IMR-90 (cell line): ENCODE results near the gene KCNJ4. TPM values are rescaled to one million over a fixed set of nuclear protein-coding genes. Genes with fewer than 3 reads are reported as not detected.
A peak's percentile ranks its signal among the peaks of the same experiment; 100 is the strongest.

Experiments used
- ATAC-seq: fragments of 200-7000 bp; cut with Tn5 transposase; 2 replicates; pipeline ENCODE4 v1.9.1; 2020; ENCODE audit warnings: low read depth, mild to moderate bottlenecking, moderate library complexity
- BruUV-seq: library from RNA; stranded (reverse); fragments of 400-500 nt; replicated peaks from 2 replicates; lab custom pipeline; 2021; lab: Mats Ljungman, UMichigan
- CTCF ChIA-PET: fragments of 300-600 bp; formaldehyde crosslinking; extraction: SDS; loops from one replicate; lab custom pipeline; 2021; ENCODE audit warnings: antibody characterized with exemption; lab: Yijun Ruan, JAX
- POLR2A ChIA-PET: fragments of 300-600 bp; sonication (Branson Sonifier 250); formaldehyde crosslinking; loops from one replicate; lab custom pipeline; 2022; ENCODE audit warnings: antibody characterized with exemption; ENCODE audit not compliant: unreplicated experiment; lab: Charles Lee
- DNase-seq: peaks from one replicate; pipeline ENCODE4 v3.0.0; 2013
- H2AFZ ChIP-seq: replicated peaks from 2 replicates; pipeline ENCODE3; 2013; ENCODE audit warnings: low read length, mild to moderate bottlenecking; ENCODE audit not compliant: poor library complexity
- H2AK5ac ChIP-seq: 2 replicates; pipeline ENCODE4 v1.6.1; 2013; ENCODE audit warnings: low read depth, low read length, inconsistent platforms
- H2AK9ac ChIP-seq: replicated peaks from 2 replicates; pipeline ENCODE3; 2013; ENCODE audit warnings: mild to moderate bottlenecking, low read depth, low read length, moderate library complexity; ENCODE audit not compliant: poor library complexity
- H2BK120ac ChIP-seq: 2 replicates; pipeline ENCODE4 v1.6.1; 2013; ENCODE audit warnings: low read depth, low read length, inconsistent platforms
- H2BK15ac ChIP-seq: 3 replicates; pipeline ENCODE4 v1.6.1; 2013; ENCODE audit warnings: low read depth, low read length, inconsistent platforms
- H2BK20ac ChIP-seq: 2 replicates; pipeline ENCODE4 v1.6.1; 2013; ENCODE audit warnings: low read depth, mild to moderate bottlenecking, inconsistent platforms, low read length, moderate library complexity
- H2BK5ac ChIP-seq: 2 replicates; pipeline ENCODE4 v1.6.1; 2013; ENCODE audit warnings: mild to moderate bottlenecking, low read depth, low read length, inconsistent platforms; ENCODE audit not compliant: poor library complexity, severe bottlenecking
- H3K14ac ChIP-seq: replicated peaks from 2 replicates; pipeline ENCODE4 v1.6.1; 2013; ENCODE audit warnings: low read depth, low read length, inconsistent platforms
- H3K18ac ChIP-seq: 2 replicates; pipeline ENCODE4 v1.6.1; 2013; ENCODE audit warnings: low read depth, low read length, control low read depth
- H3K23ac ChIP-seq: 2 replicates; pipeline ENCODE4 v1.6.1; 2013; ENCODE audit warnings: low read depth, low read length, inconsistent platforms
- H3K27ac ChIP-seq: 2 replicates; pipeline ENCODE4 v1.5.1; 2013; ENCODE audit warnings: mild to moderate bottlenecking, control low read depth, low read length; ENCODE audit not compliant: insufficient read depth
- H3K27me3 ChIP-seq: 2 replicates; pipeline ENCODE4 v1.6.1; 2013; ENCODE audit warnings: low read length; ENCODE audit not compliant: control insufficient read depth, insufficient read depth
- H3K36me3 ChIP-seq: 2 replicates; pipeline ENCODE4 v1.6.1; 2013; ENCODE audit warnings: low read length, mixed read lengths; ENCODE audit not compliant: control insufficient read depth, insufficient read depth
- H3K4ac ChIP-seq: 2 replicates; pipeline ENCODE4 v1.6.1; 2013; ENCODE audit warnings: low read depth, low read length, inconsistent platforms
- H3K4me1 ChIP-seq: 2 replicates; pipeline ENCODE4 v1.6.1; 2013; ENCODE audit warnings: low read length, mixed read lengths; ENCODE audit not compliant: control insufficient read depth, insufficient read depth
- H3K4me2 ChIP-seq: 2 replicates; pipeline ENCODE4 v1.6.1; 2013; ENCODE audit warnings: low read depth, mild to moderate bottlenecking, control low read depth, low read length, moderate library complexity
- H3K4me3 ChIP-seq: 2 replicates; pipeline ENCODE4 v1.5.1; 2013; ENCODE audit warnings: low read depth, mild to moderate bottlenecking, control low read depth, low read length, moderate library complexity; ENCODE audit not compliant: insufficient read depth
- H3K56ac ChIP-seq: 2 replicates; pipeline ENCODE4 v1.6.1; 2013; ENCODE audit warnings: low read length, inconsistent platforms; ENCODE audit not compliant: insufficient read depth; ENCODE audit errors: extremely low read depth
- H3K79me1 ChIP-seq, 2 experiments: 2 replicates each; pipeline ENCODE4 v1.6.1; 2013; ENCODE audit warnings: low read length in 2 of 2, inconsistent platforms in 1 of 2, low read depth in 1 of 2
- H3K9ac ChIP-seq: 2 replicates; pipeline ENCODE4 v1.6.1; 2013; ENCODE audit warnings: low read depth, low read length, control low read depth
- H3K9me1 ChIP-seq: 2 replicates; pipeline ENCODE4 v1.6.1; 2013; ENCODE audit warnings: low read length, inconsistent platforms; ENCODE audit not compliant: insufficient read depth
- H3K9me3 ChIP-seq: 2 replicates; pipeline ENCODE4 v1.6.1; 2013; ENCODE audit warnings: low read length; ENCODE audit not compliant: control insufficient read depth, insufficient read depth
- H4K20me1 ChIP-seq: 2 replicates; pipeline ENCODE4 v1.6.1; 2013; ENCODE audit warnings: low read length, inconsistent platforms; ENCODE audit not compliant: insufficient read depth
- H4K5ac ChIP-seq: 2 replicates; pipeline ENCODE4 v1.6.1; 2013; ENCODE audit warnings: mild to moderate bottlenecking, low read depth, low read length, control low read depth
- H4K8ac ChIP-seq, 2 experiments: 2 replicates each; pipeline ENCODE4 v1.6.1; 2013; ENCODE audit warnings: low read depth in 2 of 2, low read length in 2 of 2, control low read depth in 1 of 2, inconsistent platforms in 1 of 2
- H4K91ac ChIP-seq: 2 replicates; pipeline ENCODE4 v1.6.1; 2013; ENCODE audit warnings: low read depth, low read length, inconsistent platforms; ENCODE audit not compliant: insufficient read depth
- SMC3 ChIP-seq: fragments of 150-350 bp; IDR thresholded peaks from 2 replicates; pipeline ENCODE4 v1.6.1; 2016; ENCODE audit warnings: low read depth, mild to moderate bottlenecking, antibody characterized with exemption, low read length, moderate library complexity
- WGBS, 2 experiments: methylation state at CpG; one replicate each; pipeline versions ENCODE4 v1.1.5 to v1.1.7; 2013; ENCODE audit warnings: missing lambda C conversion rate in 2 of 2; ENCODE audit not compliant: insufficient read length in 1 of 2; ENCODE audit errors: extremely low coverage in 2 of 2; 5-methylcytosine and 5-hydroxymethylcytosine counted together
- dilution Hi-C: fragments of 300-500 bp; cut with HindIII; formaldehyde crosslinking; loops from one replicate; pipeline ENCODE4 v1.14.3; 2018; ENCODE audit warnings: low sequenced_read_pairs; ENCODE audit not compliant: unreplicated experiment
- in situ Hi-C: fragments of 300-500 bp; cut with MboI; formaldehyde crosslinking; loops from 3 replicates; pipeline ENCODE4 v1.14.3; 2019; ENCODE audit warnings: low sequenced_read_pairs, inconsistent platforms, mixed read lengths
- intact Hi-C: fragments of 100-400 bp; cut with micrococcal nuclease; formaldehyde crosslinking; loops from 2 replicates; pipeline ENCODE4 v1.10.0; 2022
- polyA plus RNA-seq, 3 experiments: library from polyadenylated mRNA; depleted of rRNA; stranded (reverse); fragments of >200 nt; gene quantifications; 2 replicates each; pipeline ENCODE4 v1.2.3, GENCODE V29; 2012; ENCODE audit warnings: low replicate concordance in 1 of 3
- total RNA-seq: library from RNA; depleted of rRNA; stranded (reverse); fragments of >200 nt; gene quantifications from 2 replicates; pipeline ENCODE4 v1.2.3, GENCODE V29; 2012

The KCNJ4 gene
- total and polyA plus RNA-seq, 2 of the 4 experiments (the other 2 are of a cell fraction) = not detected

DNA sequence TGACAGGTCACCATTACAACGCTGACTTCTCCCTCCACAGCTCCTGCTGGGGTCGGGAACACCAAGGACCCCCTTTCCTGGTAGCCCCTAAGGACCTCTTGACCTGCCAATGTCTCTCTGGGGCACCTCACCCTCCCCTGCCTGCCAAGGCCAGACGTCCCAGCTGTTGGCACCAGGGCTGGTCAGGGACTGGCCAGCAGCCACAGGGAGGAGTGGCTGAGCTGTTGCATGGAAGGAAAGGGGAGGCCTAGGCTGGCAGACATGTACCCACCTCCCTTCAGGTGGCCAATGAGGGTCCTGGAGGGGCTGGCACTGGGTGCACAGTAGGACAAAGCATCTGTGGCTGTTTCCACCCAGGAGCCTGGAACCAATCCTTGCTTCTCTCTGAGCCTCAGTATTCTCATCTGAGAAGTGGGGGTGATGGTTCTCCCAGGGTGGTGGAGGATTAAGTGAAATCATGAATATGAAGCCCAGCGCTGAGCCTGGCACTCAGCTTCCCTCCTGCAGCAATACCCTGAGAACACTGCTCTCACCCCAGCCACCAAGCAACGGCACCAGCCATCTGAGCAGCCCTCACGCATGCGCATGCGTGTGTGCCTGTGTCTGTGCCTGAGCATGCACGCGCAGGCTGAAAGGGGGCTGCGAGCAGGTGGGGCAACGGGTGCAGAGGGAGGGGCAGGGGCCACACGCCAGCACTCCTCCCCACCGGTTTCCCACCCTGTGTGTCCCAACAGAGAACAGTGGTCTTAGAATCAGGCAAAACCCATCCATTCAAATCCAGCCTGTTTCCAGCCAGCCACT, 5.9 kb downstream of the KCNJ4 start:
- dilution Hi-C loops (no loop called here), in situ Hi-C loops (no loop called here), intact Hi-C loops (no loop called here)
- Histone ChIP-seq H4K91ac (no peak overlapping the region), H3K27me3 (peaks cover 76% of the 10 kb centered on the region), H3K9me3 (no peaks in the 10 kb centered on the region), H3K56ac (no peak overlapping the region), H3K4me2 (no peak overlapping the region), H3K27ac (no peak overlapping the region), H2BK15ac (no peak overlapping the region), H2BK120ac (no peak overlapping the region), H3K4me1 (no peaks in the 10 kb centered on the region; the same call in 1 of the 2 replicates), H2AK9ac (peak overlapping the region; percentile 72), H2AK5ac (no peak overlapping the region), H2BK20ac (no peak overlapping the region), H4K20me1 (no peaks in the 10 kb centered on the region), H3K79me1 (no peaks in the 10 kb centered on the region), H4K8ac (no peak overlapping the region), H2AFZ (no peak overlapping the region), H3K9me1 (no peaks in the 10 kb centered on the region), H3K14ac (no peak overlapping the region), H3K9ac (no peak overlapping the region), H3K4me3 (no peak overlapping the region), H4K5ac (no peak overlapping the region), H2BK5ac (no peak overlapping the region), H3K36me3 (no peaks in the 10 kb centered on the region), H3K18ac (no peak overlapping the region), H3K23ac (no peak overlapping the region), H3K4ac (no peak overlapping the region)
- DNase-seq (no peak), ATAC-seq (no peak)
- no TSS peak for BruUV-seq
- ChIA-PET CTCF (interaction anchor here (0.8 kb wide), 1 partner anchor 10 kb away, joined by 3 read pairs; no protein-coding TSS in a partner anchor), POLR2A (no interaction called here)
- TF ChIP-seq SMC3 = no peak
- WGBS, 2 experiments = 53% methylated on average over 4 of the region's 14 CpGs; no CpG with 5 or more reads in 1 of the 2 experiments
